Gastrocnemius medialis (tissue), 4 donors: Measurements from ENCODE around the gene RTL5.

Experiments
- POLR2A ChIP-seq, 2 donors: fragments of 450-650 bp; IDR thresholded peaks; one replicate each; pipeline ENCODE4 v1.6.1; 2017; ENCODE audit warnings: antibody characterized with exemption in 2 of 2, mild to moderate bottlenecking in 2 of 2, moderate library complexity in 2 of 2
- TF ChIP-seq, protein P1 (sequence below), 5 experiments: fragments of 450-650 bp in 3 of 5; fragments of 200-600 bp in 2 of 5; sonication (generic) in 2 of 5; IDR thresholded peaks in 4 of 5; conservative IDR thresholded peaks in 1 of 5; 1 replicate in 4 of 5; 2 replicates in 1 of 5; pipeline ENCODE4 v1.5.1; 2016 to 2019; ENCODE audit warnings: antibody characterized with exemption in 5 of 5, mild to moderate bottlenecking in 3 of 5, moderate library complexity in 3 of 5

DNA sequence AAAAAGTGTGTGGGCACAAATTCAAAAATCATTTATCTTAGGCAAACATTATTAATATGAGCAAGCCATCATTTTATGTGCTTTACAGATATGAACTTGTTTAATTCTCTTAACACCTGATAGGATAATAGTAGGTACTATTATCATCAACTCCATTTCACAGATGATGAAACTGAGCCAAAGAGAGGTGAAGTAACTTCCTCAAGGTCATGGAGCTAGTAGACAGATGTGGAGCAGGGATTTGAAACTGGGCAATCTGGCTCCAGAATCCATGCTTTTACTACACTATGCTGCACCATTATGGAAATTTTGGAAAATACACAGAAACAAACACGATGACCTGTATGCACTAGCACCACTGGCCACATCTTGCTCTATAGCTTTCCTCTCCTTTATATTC lies 48.8 kb upstream of the RTL5 start:
- TF ChIP-seq, protein P1, sequence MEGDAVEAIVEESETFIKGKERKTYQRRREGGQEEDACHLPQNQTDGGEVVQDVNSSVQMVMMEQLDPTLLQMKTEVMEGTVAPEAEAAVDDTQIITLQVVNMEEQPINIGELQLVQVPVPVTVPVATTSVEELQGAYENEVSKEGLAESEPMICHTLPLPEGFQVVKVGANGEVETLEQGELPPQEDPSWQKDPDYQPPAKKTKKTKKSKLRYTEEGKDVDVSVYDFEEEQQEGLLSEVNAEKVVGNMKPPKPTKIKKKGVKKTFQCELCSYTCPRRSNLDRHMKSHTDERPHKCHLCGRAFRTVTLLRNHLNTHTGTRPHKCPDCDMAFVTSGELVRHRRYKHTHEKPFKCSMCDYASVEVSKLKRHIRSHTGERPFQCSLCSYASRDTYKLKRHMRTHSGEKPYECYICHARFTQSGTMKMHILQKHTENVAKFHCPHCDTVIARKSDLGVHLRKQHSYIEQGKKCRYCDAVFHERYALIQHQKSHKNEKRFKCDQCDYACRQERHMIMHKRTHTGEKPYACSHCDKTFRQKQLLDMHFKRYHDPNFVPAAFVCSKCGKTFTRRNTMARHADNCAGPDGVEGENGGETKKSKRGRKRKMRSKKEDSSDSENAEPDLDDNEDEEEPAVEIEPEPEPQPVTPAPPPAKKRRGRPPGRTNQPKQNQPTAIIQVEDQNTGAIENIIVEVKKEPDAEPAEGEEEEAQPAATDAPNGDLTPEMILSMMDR (IDR thresholded peaks at IDR 0.05 in 4 of 5, conservative IDR thresholded peaks at IDR 0.05 in 1 of 5) = no peak
- no peak for TF ChIP-seq POLR2A (IDR thresholded peaks at IDR 0.05)
